Activated CD8-positive, alpha-beta memory T cell treated with anti-CD3 and anti-CD28 coated beads, Interleukin-2, amount 50 U/mL, for 24 hours (primary cell): Measurements from ENCODE around the gene ARID5B.
"Not testable (repeated sequence)": the region's sequence is repeated elsewhere in the genome, so short reads cannot be mapped to it uniquely, and the experiment has no call there.

Source experiments
- DNase-seq: peaks from one replicate; pipeline ENCODE4 v3.0.0-alpha.2; 2020; ENCODE audit errors: extremely low read depth

Gene ARID5B

DNA sequence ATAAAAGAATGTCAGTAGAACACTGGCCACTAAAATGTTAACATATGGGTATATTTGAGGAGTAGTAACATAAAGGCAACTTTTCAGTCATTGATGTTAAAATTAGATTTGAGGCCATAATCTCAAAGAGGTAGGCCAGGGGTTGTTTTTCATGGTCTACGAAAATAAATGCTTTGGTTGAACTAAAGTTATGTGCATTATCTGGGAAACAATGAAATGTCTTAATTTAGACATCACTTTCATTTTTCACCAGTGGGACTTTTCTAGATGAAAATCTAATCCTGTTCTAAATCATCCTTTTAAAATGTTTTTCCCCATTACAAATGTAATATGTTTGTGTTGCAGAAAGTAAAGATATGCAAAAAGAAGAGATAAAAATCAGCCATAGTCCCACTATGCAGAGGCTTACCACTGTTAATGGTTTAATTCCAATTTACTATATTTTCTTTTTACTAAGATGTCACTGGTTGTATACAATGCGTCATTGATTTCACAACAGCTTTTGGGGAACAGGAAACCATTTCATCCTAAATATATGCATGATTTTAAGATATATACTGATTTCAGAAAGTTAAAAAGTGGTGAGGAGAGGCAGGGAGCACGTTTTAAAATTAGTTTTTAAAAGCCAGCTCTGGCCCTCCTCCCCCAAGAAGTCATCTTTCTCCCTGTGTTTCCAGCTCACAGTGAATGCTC lies 64.3 kb downstream of the ARID5B start:
- no peak for DNase-seq

GRCh38 chr10:61967298-61967697 lies 65.8 kb downstream of the ARID5B start:
- no peak for DNase-seq

GRCh38 chr10:61970182-61971002 lies 68.9 kb downstream of the ARID5B start:
- DNase-seq: no peak

DNA sequence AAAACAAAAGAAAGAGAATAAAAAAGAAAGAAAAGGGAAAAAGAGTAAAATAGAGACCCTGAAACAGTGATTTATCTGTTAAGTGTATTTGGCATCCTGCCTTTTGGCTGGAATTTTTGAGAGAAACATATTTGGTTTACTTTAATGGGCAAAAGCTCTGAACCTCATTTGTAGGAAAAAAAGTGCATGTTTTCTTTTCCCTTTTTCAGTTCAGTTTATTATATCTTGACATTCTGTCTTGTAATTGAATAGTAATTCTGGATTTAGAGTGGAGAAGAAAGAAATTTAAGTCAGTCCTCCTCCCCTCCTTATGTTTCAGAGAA lies 69.5 kb downstream of the ARID5B start:
- no peak for DNase-seq

- DNase-seq: no peak
These were observed 71.7 kb downstream of the ARID5B start for GRCh38 chr10:61973169-61973568.

DNA sequence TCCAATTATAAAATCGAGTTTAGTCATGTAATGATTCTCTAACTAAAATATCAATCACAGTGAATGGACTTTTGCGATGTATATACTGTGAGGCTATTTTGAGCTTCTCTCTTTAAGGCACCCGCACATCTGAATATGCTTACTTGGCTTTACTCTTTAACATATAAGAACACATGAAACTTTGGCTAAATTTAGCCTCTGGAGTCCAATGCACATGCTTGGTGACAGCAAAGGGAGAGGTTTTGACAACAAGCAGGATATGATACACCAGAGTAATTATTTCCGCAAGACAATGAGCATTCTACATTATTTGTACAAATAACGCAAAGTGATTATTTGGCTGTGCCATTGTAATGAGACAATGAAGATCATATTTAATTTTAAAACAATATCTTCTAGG lies 72.4 kb downstream of the ARID5B start:
- DNase-seq: no peak

DNA sequence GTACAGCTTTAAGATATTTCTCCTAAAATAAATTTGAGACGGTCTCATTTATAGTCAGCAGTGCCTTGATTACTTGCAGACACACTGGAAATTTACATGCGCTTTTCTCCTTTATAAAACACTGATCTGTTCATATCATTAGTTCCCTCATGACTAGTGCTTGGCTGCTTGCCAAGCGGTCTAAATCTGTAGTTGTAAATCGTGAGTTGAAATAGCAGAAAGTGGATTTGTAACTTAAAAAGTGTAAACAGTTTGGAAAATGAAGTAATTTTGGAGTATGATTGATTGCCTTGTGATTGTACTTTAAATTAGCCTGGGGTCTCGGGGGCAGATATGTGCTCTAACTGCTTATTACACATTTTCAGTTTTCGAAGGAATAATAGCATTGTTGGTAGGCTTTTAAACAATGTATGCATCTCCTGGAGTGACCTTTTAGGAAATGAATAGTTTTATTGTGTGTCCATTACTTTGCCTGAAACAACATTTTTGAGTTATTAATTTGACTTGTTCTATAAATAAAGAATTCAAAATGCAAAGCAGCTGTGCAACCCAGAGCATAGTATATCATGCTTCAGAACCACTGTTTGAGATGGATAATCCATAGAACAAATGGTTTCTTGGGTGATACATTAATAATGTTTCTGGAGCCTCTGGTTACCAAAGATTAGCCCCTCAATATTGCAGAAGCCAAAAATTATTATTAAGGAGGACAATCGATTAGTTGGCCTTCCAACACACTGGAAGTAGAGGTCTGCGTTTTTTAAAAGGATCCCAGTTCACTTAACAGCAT lies 73.3 kb downstream of the ARID5B start:
- no peak for DNase-seq

GRCh38 chr10:61975391-61975932 lies 74.0 kb downstream of the ARID5B start:
- DNase-seq: no peak

DNA sequence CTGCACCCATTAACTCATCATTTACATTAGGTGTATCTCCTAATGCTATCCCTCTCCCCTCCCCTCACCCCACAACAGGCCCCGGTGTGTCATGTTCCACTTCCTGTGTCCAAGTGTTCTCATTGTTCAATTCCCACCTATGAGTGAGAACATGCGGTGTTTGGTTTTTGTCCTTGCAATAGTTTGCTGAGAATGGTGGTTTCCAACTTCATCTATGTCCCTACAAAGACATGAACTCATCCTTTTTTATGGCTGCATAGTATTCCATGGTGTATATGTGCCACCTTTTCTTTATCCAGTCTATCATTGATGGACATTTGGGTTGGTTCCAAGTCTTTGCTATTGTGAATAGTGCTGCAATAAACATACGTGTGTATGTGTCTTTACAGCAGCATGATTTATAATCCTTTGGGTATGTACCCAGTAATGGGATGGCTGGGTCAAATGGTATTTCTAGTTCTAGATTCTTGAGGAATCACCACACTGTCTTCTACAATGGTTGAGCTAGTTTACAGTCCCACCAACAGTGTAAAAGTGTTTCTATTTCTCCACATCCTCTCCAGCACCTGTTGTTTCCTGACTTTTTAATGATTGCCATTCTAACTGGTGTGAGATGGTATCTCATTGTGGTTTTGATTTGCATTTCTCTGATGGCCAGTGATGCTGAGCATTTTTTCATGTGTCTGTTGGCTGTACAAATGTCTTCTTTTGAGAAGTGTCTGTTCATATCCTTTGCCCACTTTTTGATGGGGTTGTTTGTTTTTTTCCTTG lies 75.6 kb downstream of the ARID5B start:
- DNase-seq: not testable (repeated sequence)

- DNase-seq: no peak
These were observed 77.5 kb downstream of the ARID5B start for GRCh38 chr10:61978965-61979364.

DNA sequence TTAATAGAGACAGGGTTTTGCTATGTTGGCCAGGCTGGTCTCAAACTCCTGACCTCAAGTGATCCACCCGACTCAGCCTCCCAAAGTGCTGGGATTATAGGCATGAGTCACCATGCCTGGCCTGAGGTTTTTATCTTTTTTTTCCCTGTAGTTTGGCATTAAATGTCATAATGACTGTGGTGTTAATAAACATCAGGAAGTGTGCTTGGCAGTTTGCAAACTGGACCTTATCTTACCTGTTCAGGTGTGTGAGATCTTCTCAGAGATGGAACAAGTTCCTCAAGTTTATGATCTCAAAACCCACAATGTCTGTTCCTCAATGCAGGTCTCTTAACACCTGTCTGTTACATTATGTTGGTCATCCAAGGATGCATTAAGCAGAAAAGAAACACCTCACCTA lies 80.0 kb downstream of the ARID5B start:
- DNase-seq: no peak

GRCh38 chr10:61983255-61983654 lies 81.8 kb downstream of the ARID5B start:
- no peak for DNase-seq

- DNase-seq: no peak
These were observed 83.4 kb downstream of the ARID5B start for GRCh38 chr10:61984803-61985418.

DNA sequence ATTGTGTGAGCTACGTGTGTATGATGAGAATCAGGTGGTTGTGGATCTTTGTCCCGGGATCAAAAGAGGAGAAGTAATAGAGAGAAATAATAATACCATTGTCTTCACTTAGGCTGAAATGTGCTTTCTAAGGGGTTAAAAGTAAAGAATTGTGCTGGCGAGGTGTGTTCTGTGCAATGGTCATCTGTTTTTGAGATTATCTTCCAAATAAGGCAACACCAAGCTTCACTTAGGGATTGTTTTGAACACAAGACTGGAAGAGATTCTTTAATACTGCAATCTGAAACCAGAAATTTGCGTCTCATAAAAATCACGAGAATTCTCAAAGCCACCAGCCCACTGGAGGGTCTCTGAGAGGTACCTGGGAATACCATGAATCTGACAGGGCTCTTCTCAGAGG lies 84.2 kb downstream of the ARID5B start:
- no peak for DNase-seq

- no peak for DNase-seq
These were observed 84.9 kb downstream of the ARID5B start for GRCh38 chr10:61986382-61986781.

- no peak for DNase-seq
These were observed 85.4 kb downstream of the ARID5B start for GRCh38 chr10:61986788-61987492.

- no peak for DNase-seq
These were observed 86.0 kb downstream of the ARID5B start for GRCh38 chr10:61987537-61987936.

DNA sequence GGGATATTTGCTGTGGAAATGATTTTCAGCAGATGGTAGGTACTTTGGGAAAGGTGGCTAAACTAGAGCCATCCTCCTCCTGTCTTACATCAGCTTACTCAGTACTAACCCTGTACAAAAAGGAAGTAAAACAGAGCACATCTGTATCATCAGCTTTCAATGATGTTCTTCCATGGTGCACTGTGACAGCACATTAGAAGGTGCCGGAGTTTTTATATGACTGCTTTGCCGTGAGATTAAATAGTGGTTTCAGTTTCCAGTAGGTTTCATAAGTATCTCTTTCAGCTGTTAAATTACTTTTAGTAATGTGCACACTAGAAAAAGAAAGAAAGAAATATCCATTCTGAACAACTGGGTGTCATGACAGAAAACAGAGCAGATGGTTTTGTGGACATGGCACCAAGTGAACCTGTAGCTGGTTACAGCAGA lies 86.5 kb downstream of the ARID5B start:
- DNase-seq: no peak

- DNase-seq: no peak
These were observed 88.7 kb downstream of the ARID5B start for GRCh38 chr10:61989995-61990760.

DNA sequence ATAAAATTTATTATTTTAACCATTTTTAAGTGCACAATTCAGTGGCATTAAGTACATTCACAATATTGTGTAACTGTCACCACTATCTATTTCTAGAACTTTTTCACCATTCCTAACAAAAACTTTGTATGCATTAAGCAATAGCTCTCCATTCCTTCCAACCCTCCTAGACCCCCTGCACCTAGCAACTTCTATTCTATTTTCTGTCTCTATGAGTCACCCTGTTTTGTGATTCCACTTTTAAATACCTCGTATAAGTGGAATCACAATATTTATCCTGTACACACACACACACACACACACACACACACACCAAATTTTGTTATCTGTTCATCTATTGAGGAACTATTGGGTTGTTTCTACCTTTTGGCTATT lies 89.2 kb downstream of the ARID5B start:
- DNase-seq: no peak
